ENCODE results near the gene SLC35F1.

The SLC35F1 gene

DNA sequence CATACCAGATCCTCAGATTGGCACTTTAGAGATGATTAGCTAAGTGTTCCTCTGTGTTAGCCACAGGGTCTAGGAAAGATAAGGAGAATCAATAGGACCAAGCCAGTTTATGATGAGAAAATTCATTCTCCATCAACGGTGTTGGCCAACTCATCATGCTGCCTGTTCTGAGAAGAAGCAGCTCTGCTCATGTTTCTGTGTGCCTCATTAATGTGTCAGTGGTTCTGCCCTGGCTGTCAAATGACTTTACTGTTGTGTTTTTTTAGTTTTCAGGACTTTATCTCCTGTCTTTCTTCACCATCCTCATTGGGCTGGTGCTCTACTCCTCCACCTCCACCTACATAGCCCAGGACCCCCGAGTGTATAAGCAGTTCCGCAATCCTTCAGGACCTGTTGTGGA lies 406.7 kb downstream of the SLC35F1 start:
- H3K4me1 ChIP-seq (ENCODE audit: insufficient read depth, low read length) = no peaks in the 10 kb centered on the region
- no peaks in the 10 kb centered on the region for H3K36me3 ChIP-seq (ENCODE audit: insufficient read depth, low read length)
- no peak overlapping the region for H3K27ac ChIP-seq (ENCODE audit: low read depth, low read length)
- no peak overlapping the region for H3K4me3 ChIP-seq (ENCODE audit: low read length)
- no peaks in the 10 kb centered on the region for H3K9me3 ChIP-seq (ENCODE audit: insufficient read depth, low read depth, low read length)
- no peaks in the 10 kb centered on the region for H3K27me3 ChIP-seq (ENCODE audit: insufficient read depth, low read length)
- WGBS = 95% methylated on average over 3 of the region's 3 CpGs
- no peak overlapping the region for H3K9ac ChIP-seq (ENCODE audit: low read depth, low read length)

GRCh38 chr6:118316796-118317384 lies 409.8 kb downstream of the SLC35F1 start:
- H3K4me3 ChIP-seq (ENCODE audit: low read length) = no peak overlapping the region
- no peaks in the 10 kb centered on the region for H3K9me3 ChIP-seq (ENCODE audit: insufficient read depth, low read depth, low read length)
- no peak overlapping the region for H3K27ac ChIP-seq (ENCODE audit: low read depth, low read length)
- H3K4me1 ChIP-seq (ENCODE audit: insufficient read depth, low read length) = no peaks in the 10 kb centered on the region
- WGBS = 97% methylated on average over 5 of the region's 6 CpGs
- no peak overlapping the region for H3K9ac ChIP-seq (ENCODE audit: low read depth, low read length)
- no peaks in the 10 kb centered on the region for H3K27me3 ChIP-seq (ENCODE audit: insufficient read depth, low read length)
- no peaks in the 10 kb centered on the region for H3K36me3 ChIP-seq (ENCODE audit: insufficient read depth, low read length)

DNA sequence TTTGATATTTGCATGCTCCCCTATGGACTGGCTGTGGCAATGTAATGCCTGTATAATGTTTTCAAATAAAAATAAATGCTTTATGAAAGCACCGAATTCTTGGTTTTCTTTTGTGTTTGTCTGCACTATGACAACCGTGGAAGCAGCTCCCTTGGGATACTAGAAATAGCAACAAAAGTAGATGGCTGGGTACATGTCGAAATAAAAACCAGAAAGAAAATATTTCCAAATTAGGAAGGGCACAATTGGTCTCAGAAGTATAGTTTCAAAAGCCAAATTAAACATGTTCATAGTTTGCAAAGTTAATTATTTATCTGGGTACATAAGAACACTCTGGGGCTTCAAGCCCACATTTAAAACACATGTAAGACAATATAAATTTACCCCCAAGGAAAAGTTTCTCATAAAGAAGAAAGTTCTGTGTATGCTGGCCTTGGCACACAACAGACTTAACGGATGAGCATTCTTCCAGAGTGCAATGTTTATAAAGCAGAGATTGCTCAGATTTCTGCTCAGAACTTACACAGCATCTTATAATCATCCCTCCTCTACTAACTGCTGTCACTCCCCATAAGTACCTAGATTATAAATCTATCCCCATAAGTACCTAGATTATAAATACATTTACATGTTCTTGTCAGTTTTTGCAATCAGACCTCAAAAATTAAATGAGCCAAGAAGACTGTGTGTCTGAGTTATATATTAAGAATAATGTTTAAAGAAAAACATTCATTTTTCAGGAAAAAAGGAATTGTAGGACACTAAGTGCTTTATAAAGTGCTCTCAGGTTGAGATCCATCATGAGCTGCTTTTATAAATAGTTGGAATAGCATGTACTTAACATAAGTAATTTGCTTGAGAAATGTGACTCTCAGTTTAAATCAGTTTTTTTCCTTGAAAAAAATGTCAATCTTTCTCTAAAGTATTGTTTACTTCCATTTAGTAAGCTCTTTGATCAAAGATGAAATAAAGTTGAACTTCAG lies 410.8 kb downstream of the SLC35F1 start:
- Histone ChIP-seq H3K27ac (ENCODE audit: low read depth, low read length) (no peak overlapping the region), H3K4me3 (ENCODE audit: low read length) (no peak overlapping the region), H3K9me3 (ENCODE audit: insufficient read depth, low read depth, low read length) (no peaks in the 10 kb centered on the region), H3K36me3 (ENCODE audit: insufficient read depth, low read length) (no peaks in the 10 kb centered on the region), H3K27me3 (ENCODE audit: insufficient read depth, low read length) (no peaks in the 10 kb centered on the region), H3K9ac (ENCODE audit: low read depth, low read length) (no peak overlapping the region), H3K4me1 (ENCODE audit: insufficient read depth, low read length) (no peaks in the 10 kb centered on the region)
- WGBS = 95% methylated on average over 4 of the region's 4 CpGs

DNA sequence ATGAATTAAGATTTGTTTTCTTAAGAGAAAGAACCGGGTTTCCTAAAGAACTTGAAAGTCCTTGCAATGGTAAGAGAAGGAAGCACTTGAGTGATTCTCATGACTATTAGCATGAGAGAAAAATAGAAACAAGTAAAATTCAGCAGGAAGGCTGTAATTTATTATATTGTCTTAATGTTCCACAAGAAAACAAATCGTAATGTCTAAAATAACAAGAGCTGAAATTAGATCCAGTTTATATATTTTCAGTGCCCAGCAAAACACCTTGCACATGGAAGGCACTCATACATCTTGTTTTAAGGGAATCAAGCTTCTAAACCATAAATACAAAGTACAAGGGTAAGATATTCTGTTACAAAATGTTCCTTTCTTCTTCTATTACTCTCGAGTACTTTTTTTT lies 411.6 kb downstream of the SLC35F1 start:
- H3K9me3 ChIP-seq (ENCODE audit: insufficient read depth, low read depth, low read length) = no peaks in the 10 kb centered on the region
- 90% methylated on average over 3 of the region's 3 CpGs for WGBS
- H3K4me3 ChIP-seq (ENCODE audit: low read length) = no peak overlapping the region
- no peaks in the 10 kb centered on the region for H3K27me3 ChIP-seq (ENCODE audit: insufficient read depth, low read length)
- no peaks in the 10 kb centered on the region for H3K36me3 ChIP-seq (ENCODE audit: insufficient read depth, low read length)
- no peaks in the 10 kb centered on the region for H3K4me1 ChIP-seq (ENCODE audit: insufficient read depth, low read length)
- no peak overlapping the region for H3K9ac ChIP-seq (ENCODE audit: low read depth, low read length)
- H3K27ac ChIP-seq (ENCODE audit: low read depth, low read length) = no peak overlapping the region

DNA sequence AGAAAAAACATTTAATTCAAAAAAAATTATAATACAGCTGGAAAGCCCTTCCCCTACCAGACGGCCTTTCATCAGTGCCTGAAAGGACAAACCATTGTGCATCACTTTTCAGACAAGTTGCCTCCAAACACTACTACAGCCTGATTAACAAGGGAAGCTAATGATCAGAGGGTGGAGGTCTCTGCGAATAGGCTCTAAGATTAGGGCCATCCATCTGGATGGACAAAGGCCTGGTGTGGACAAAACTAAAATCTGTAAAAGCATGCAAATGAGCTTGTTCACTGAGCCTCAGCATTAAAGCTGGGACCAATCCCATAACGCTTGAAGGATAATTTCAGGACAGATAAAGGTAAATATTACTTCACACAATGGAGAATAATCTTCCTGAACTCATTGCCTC lies 412.4 kb downstream of the SLC35F1 start:
- Histone ChIP-seq H3K4me1 (ENCODE audit: insufficient read depth, low read length) (no peaks in the 10 kb centered on the region), H3K9me3 (ENCODE audit: insufficient read depth, low read depth, low read length) (no peaks in the 10 kb centered on the region), H3K27ac (ENCODE audit: low read depth, low read length) (no peak overlapping the region), H3K36me3 (ENCODE audit: insufficient read depth, low read length) (no peaks in the 10 kb centered on the region), H3K27me3 (ENCODE audit: insufficient read depth, low read length) (no peaks in the 10 kb centered on the region), H3K4me3 (ENCODE audit: low read length) (no peak overlapping the region), H3K9ac (ENCODE audit: low read depth, low read length) (no peak overlapping the region)
- 94% methylated on average over 2 of the region's 3 CpGs for WGBS

DNA sequence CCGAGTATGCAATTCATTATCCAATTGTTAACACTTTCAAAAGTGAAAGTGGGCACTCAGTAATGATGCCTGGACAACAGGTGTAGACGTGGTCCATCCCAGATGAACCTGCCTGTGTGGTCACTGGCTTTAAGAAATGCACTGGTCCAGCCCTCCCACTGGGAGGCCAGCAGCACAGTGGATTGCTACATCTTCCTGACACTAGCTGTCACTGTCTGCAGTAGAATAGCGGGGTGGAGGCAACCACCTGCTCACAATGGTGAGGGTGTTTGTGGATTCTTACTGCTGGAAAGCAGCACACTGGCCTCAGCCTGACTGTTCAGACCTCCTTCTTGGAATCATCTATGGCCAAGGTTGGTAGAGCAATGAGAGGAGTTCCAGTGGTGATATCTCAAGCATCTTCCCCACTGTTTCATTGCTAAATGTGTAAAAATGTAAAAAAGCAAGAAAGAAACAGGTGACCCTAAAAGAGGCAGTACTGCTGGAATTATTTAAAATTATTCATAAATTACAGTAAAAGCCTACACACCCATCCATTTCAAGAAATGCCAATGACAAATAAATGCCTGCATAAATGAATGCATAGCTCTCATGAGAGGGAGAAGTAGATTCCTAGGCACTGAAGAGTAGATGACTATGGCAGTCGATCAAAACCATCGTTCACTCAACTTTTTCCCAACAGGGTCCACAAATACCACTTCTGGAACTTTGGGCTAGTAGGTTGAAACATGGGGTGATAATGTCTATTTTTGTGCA lies 413.0 kb downstream of the SLC35F1 start:
- Histone ChIP-seq H3K9me3 (ENCODE audit: insufficient read depth, low read depth, low read length) (no peaks in the 10 kb centered on the region), H3K27me3 (ENCODE audit: insufficient read depth, low read length) (no peaks in the 10 kb centered on the region), H3K36me3 (ENCODE audit: insufficient read depth, low read length) (no peaks in the 10 kb centered on the region), H3K9ac (ENCODE audit: low read depth, low read length) (no peak overlapping the region), H3K4me3 (ENCODE audit: low read length) (no peak overlapping the region), H3K27ac (ENCODE audit: low read depth, low read length) (no peak overlapping the region), H3K4me1 (ENCODE audit: insufficient read depth, low read length) (no peaks in the 10 kb centered on the region)
- 95% methylated on average over 5 of the region's 5 CpGs for WGBS

- Histone ChIP-seq H3K27me3 (ENCODE audit: insufficient read depth, low read length) (no peaks in the 10 kb centered on the region), H3K4me1 (ENCODE audit: insufficient read depth, low read length) (no peaks in the 10 kb centered on the region), H3K9ac (ENCODE audit: low read depth, low read length) (no peak overlapping the region), H3K4me3 (ENCODE audit: low read length) (no peak overlapping the region), H3K27ac (ENCODE audit: low read depth, low read length) (no peak overlapping the region), H3K9me3 (ENCODE audit: insufficient read depth, low read depth, low read length) (no peaks in the 10 kb centered on the region), H3K36me3 (ENCODE audit: insufficient read depth, low read length) (no peaks in the 10 kb centered on the region)
- 98% methylated on average over 2 of the region's 2 CpGs for WGBS
Observed at GRCh38 chr6:118320652-118321051, 413.6 kb downstream of the SLC35F1 start.

- no peaks in the 10 kb centered on the region for H3K4me1 ChIP-seq (ENCODE audit: insufficient read depth, low read length)
- H3K9me3 ChIP-seq (ENCODE audit: insufficient read depth, low read depth, low read length) = no peaks in the 10 kb centered on the region
- WGBS = 78% methylated on average over 5 of the region's 5 CpGs
- H3K9ac ChIP-seq (ENCODE audit: low read depth, low read length) = no peak overlapping the region
- H3K36me3 ChIP-seq (ENCODE audit: insufficient read depth, low read length) = no peaks in the 10 kb centered on the region
- H3K27ac ChIP-seq (ENCODE audit: low read depth, low read length) = no peak overlapping the region
- H3K4me3 ChIP-seq (ENCODE audit: low read length) = no peak overlapping the region
- H3K27me3 ChIP-seq (ENCODE audit: insufficient read depth, low read length) = no peaks in the 10 kb centered on the region
Observed at GRCh38 chr6:118324116-118324515, 417.1 kb downstream of the SLC35F1 start.

- no peak overlapping the region for H3K4me3 ChIP-seq (ENCODE audit: low read length)
- no peaks in the 10 kb centered on the region for H3K27me3 ChIP-seq (ENCODE audit: insufficient read depth, low read length)
- H3K9me3 ChIP-seq (ENCODE audit: insufficient read depth, low read depth, low read length) = no peaks in the 10 kb centered on the region
- no peak overlapping the region for H3K27ac ChIP-seq (ENCODE audit: low read depth, low read length)
- 86% methylated on average over 10 of the region's 10 CpGs for WGBS
- no peaks in the 10 kb centered on the region for H3K4me1 ChIP-seq (ENCODE audit: insufficient read depth, low read length)
- no peak overlapping the region for H3K9ac ChIP-seq (ENCODE audit: low read depth, low read length)
- H3K36me3 ChIP-seq (ENCODE audit: insufficient read depth, low read length) = no peaks in the 10 kb centered on the region
Observed at GRCh38 chr6:118325220-118325860, 418.3 kb downstream of the SLC35F1 start.

- Histone ChIP-seq H3K27ac (ENCODE audit: low read depth, low read length) (no peak overlapping the region), H3K36me3 (ENCODE audit: insufficient read depth, low read length) (no peaks in the 10 kb centered on the region), H3K4me1 (ENCODE audit: insufficient read depth, low read length) (no peaks in the 10 kb centered on the region), H3K9me3 (ENCODE audit: insufficient read depth, low read depth, low read length) (no peaks in the 10 kb centered on the region), H3K4me3 (ENCODE audit: low read length) (no peak overlapping the region), H3K27me3 (ENCODE audit: insufficient read depth, low read length) (no peaks in the 10 kb centered on the region), H3K9ac (ENCODE audit: low read depth, low read length) (no peak overlapping the region)
Observed at GRCh38 chr6:118326712-118327111, 419.6 kb downstream of the SLC35F1 start.

- no peaks in the 10 kb centered on the region for H3K27me3 ChIP-seq (ENCODE audit: insufficient read depth, low read length)
- H3K9me3 ChIP-seq (ENCODE audit: insufficient read depth, low read depth, low read length) = no peaks in the 10 kb centered on the region
- H3K27ac ChIP-seq (ENCODE audit: low read depth, low read length) = no peak overlapping the region
- H3K4me3 ChIP-seq (ENCODE audit: low read length) = no peak overlapping the region
- H3K4me1 ChIP-seq (ENCODE audit: insufficient read depth, low read length) = no peaks in the 10 kb centered on the region
- H3K36me3 ChIP-seq (ENCODE audit: insufficient read depth, low read length) = no peaks in the 10 kb centered on the region
- H3K9ac ChIP-seq (ENCODE audit: low read depth, low read length) = no peak overlapping the region
Observed at GRCh38 chr6:118327237-118327636, 420.2 kb downstream of the SLC35F1 start.
